ENCODE measurements around the gene ZNF438. TPM values are rescaled to one million over a fixed set of nuclear protein-coding genes. Genes with fewer than 3 reads are reported as not detected.

ZNF438 gene
- total and polyA plus RNA-seq, 2 of the 4 experiments (the other 2 are of a cell fraction), result 1.8 to 2.9 TPM

- Histone ChIP-seq H2AK9ac (replicated peaks; ENCODE audit: low read depth, low read length, poor library complexity) (no peak overlapping the region), H3K18ac (ENCODE audit: low read depth, low read length) (peak overlapping the region; percentile 63; the same call in 1 of the 2 replicates), H2BK5ac (ENCODE audit: low read depth, low read length, poor library complexity, severe bottlenecking) (no peak overlapping the region), H3K14ac (replicated peaks; ENCODE audit: low read depth, low read length) (0 out of 2 replicates have a peak overlapping the region, but pooled peaks have one; percentile 12), H3K23ac (ENCODE audit: low read depth, low read length) (peak overlapping the region; percentile 23; the same call in 1 of the 2 replicates), H4K8ac (ENCODE audit: low read depth in 2 of 2, low read length in 2 of 2) (no peak overlapping the region), H3K9me1 (ENCODE audit: insufficient read depth, low read length) (0 out of 2 replicates have a peak, but pooled peaks cover 5% of the 10 kb centered on the region), H2BK20ac (ENCODE audit: low read depth, low read length) (no peak overlapping the region), H3K4me1 (ENCODE audit: control insufficient read depth, insufficient read depth, low read length) (no peaks in the 10 kb centered on the region; the same call in 1 of the 2 replicates), H2AFZ (replicated peaks; ENCODE audit: low read length, poor library complexity) (no peak overlapping the region), H2BK15ac (ENCODE audit: low read depth, low read length) (no peak overlapping the region), H4K5ac (ENCODE audit: low read depth, low read length) (no peak overlapping the region), H3K79me1 (ENCODE audit: low read depth in 1 of 2, low read length in 2 of 2) (peaks cover 0 to 9% of the 10 kb centered on the region in 2 experiments; a peak in 1 of 4 replicates), H2BK120ac (ENCODE audit: low read depth, low read length) (no peak overlapping the region), H3K4me2 (ENCODE audit: low read depth, low read length) (no peak overlapping the region), H3K36me3 (ENCODE audit: control insufficient read depth, insufficient read depth, low read length) (no peaks in the 10 kb centered on the region), H3K27me3 (ENCODE audit: control insufficient read depth, insufficient read depth, low read length) (no peaks in the 10 kb centered on the region), H3K27ac (ENCODE audit: insufficient read depth, low read length) (no peak overlapping the region), H3K56ac (ENCODE audit: extremely low read depth, insufficient read depth, low read length) (no peak overlapping the region), H2AK5ac (ENCODE audit: low read depth, low read length) (no peak overlapping the region), H4K91ac (ENCODE audit: insufficient read depth, low read depth, low read length) (no peak overlapping the region), H3K4me3 (ENCODE audit: insufficient read depth, low read depth, low read length) (no peak overlapping the region), H3K4ac (ENCODE audit: low read depth, low read length) (no peak overlapping the region), H4K20me1 (ENCODE audit: insufficient read depth, low read length) (no peaks in the 10 kb centered on the region), H3K9ac (ENCODE audit: low read depth, low read length) (no peak overlapping the region), H3K9me3 (ENCODE audit: control insufficient read depth, insufficient read depth, low read length) (no peaks in the 10 kb centered on the region)
- CTCF ChIA-PET, result no interaction called here
- 100% methylated on average over 1 of the region's 1 CpG; no CpG with 5 or more reads in 1 of the 2 experiments for WGBS, 2 experiments (ENCODE audit: extremely low coverage in 2 of 2, insufficient read length in 1 of 2)
- POLR2A ChIA-PET (ENCODE audit: unreplicated experiment), result no interaction called here
- dilution Hi-C loops (cut with HindIII; ENCODE audit: low sequenced_read_pairs, unreplicated experiment), result no loop called here
- intact Hi-C loops (cut with micrococcal nuclease), result no loop called here
- in situ Hi-C loops (cut with MboI; ENCODE audit: low sequenced_read_pairs), result no loop called here
- no peak for ATAC-seq (ENCODE audit: low read depth)
- TF ChIP-seq RFX5 (IDR thresholded peaks at IDR 0.05; ENCODE audit: low read depth, low read length) (no peak), NFE2L2 (IDR thresholded peaks at IDR 0.05; ENCODE audit: low read depth, low read length) (no peak; the same call in 1 of the 2 replicates), CTCF (conservative IDR thresholded peaks at IDR 0.05; ENCODE audit: low read depth, low read length) (no peak), USF2 (IDR thresholded peaks at IDR 0.05; ENCODE audit: low read depth, low read length) (no peak), MXI1 (IDR thresholded peaks at IDR 0.05; ENCODE audit: borderline replicate concordance, low read depth, low read length) (no peak), POLR2A (IDR thresholded peaks at IDR 0.05; ENCODE audit: low read depth, low read length) (no peak), BHLHE40 (IDR thresholded peaks at IDR 0.05; ENCODE audit: low read depth, low read length) (no peak), CEBPB (IDR thresholded peaks at IDR 0.05; ENCODE audit: low read depth, low read length) (no peak), MAZ (IDR thresholded peaks at IDR 0.05; ENCODE audit: borderline replicate concordance, low read depth, low read length) (no peak), FOS (IDR thresholded peaks at IDR 0.05; ENCODE audit: low read depth, low read length) (no peak)
- BruUV-seq (replicated peaks), result no TSS peak
- DNase-seq, result no peak
Measured at GRCh38 chr10:30974773-30975415, 56.8 kb downstream of the ZNF438 start.
